ENCODE data around the gene TPST1. TPM values are rescaled to one million over a fixed set of nuclear protein-coding genes. Genes with fewer than 3 reads are reported as not detected.

The TPST1 gene
- total RNA-seq, 4 donors from 2014 or later, result 5.2 to 20.0 (median 8.2) TPM

- peaks cover 10% of the 10 kb centered on the region for H3K4me1 ChIP-seq
- no peaks in the 10 kb centered on the region for H3K36me3 ChIP-seq
- H3K9me3 ChIP-seq, result no peaks in the 10 kb centered on the region
- no peak overlapping the region for H3K27ac ChIP-seq
- no peaks in the 10 kb centered on the region for H3K27me3 ChIP-seq
- peak in 2 of 3 donors; percentile 82 to 83 for TF ChIP-seq POLR2AphosphoS5 (IDR thresholded peaks at IDR 0.05)
- no peak for TF ChIP-seq EP300 (IDR thresholded peaks at IDR 0.05)
- no peak overlapping the region for H3K4me3 ChIP-seq
- WGBS, result 6% methylated on average over 1 of the region's 1 CpG
- peak; percentile 83 to 87 for DNase-seq (ENCODE audit: low spot score in 2 of 2)
Observed at GRCh38 chr7:66187905-66188304, 17.2 kb upstream of the TPST1 start.

GRCh38 chr7:66188645-66189044, 16.5 kb upstream of the TPST1 start:
- Histone ChIP-seq H3K36me3 (no peaks in the 10 kb centered on the region), H3K27ac (no peak overlapping the region), H3K4me3 (no peak overlapping the region), H3K27me3 (no peaks in the 10 kb centered on the region), H3K4me1 (peaks cover 10% of the 10 kb centered on the region), H3K9me3 (no peaks in the 10 kb centered on the region)
- TF ChIP-seq POLR2A (IDR thresholded peaks at IDR 0.05) (no peak), POLR2AphosphoS5 (IDR thresholded peaks at IDR 0.05) (no peak), EP300 (IDR thresholded peaks at IDR 0.05) (no peak)
- TF ChIP-seq, protein P1, sequence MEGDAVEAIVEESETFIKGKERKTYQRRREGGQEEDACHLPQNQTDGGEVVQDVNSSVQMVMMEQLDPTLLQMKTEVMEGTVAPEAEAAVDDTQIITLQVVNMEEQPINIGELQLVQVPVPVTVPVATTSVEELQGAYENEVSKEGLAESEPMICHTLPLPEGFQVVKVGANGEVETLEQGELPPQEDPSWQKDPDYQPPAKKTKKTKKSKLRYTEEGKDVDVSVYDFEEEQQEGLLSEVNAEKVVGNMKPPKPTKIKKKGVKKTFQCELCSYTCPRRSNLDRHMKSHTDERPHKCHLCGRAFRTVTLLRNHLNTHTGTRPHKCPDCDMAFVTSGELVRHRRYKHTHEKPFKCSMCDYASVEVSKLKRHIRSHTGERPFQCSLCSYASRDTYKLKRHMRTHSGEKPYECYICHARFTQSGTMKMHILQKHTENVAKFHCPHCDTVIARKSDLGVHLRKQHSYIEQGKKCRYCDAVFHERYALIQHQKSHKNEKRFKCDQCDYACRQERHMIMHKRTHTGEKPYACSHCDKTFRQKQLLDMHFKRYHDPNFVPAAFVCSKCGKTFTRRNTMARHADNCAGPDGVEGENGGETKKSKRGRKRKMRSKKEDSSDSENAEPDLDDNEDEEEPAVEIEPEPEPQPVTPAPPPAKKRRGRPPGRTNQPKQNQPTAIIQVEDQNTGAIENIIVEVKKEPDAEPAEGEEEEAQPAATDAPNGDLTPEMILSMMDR (IDR thresholded peaks at IDR 0.05), result no peak
- WGBS, result 90% methylated on average over 2 of the region's 2 CpGs
- no peak for DNase-seq (ENCODE audit: low spot score in 2 of 2)

- WGBS, result 61% methylated on average over 7 of the region's 7 CpGs
- H3K4me1 ChIP-seq, result peaks cover 10% of the 10 kb centered on the region
- no peaks in the 10 kb centered on the region for H3K36me3 ChIP-seq
- no peak for DNase-seq (ENCODE audit: low spot score in 2 of 2)
- H3K9me3 ChIP-seq, result no peaks in the 10 kb centered on the region
- TF ChIP-seq, protein P1 (IDR thresholded peaks at IDR 0.05), result no peak
- no peak for TF ChIP-seq POLR2AphosphoS5 (IDR thresholded peaks at IDR 0.05)
- no peak for TF ChIP-seq EP300 (IDR thresholded peaks at IDR 0.05)
- no peak for TF ChIP-seq POLR2A (IDR thresholded peaks at IDR 0.05)
- no peaks in the 10 kb centered on the region for H3K27me3 ChIP-seq
- H3K4me3 ChIP-seq, result no peak overlapping the region
- H3K27ac ChIP-seq, result no peak overlapping the region
Observed at GRCh38 chr7:66189695-66190503, 15.2 kb upstream of the TPST1 start.

DNA sequence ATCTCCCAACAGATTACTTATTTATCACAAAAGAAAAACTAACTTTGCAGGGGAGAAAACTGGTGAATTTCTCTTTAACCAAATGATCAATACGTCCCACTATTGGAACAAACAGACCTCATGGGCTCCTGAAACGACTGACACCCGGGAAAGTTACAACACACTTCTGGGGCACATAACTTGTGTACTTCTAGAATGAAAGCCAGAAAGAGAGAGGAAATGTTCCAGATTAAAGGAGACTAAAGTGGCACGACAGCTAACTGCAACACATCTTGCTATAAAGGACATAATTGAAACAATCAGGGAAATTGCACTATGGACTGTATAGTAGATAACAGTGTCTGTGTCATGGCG, 14.7 kb upstream of the TPST1 start:
- Histone ChIP-seq H3K9me3 (no peaks in the 10 kb centered on the region), H3K27ac (no peak overlapping the region), H3K36me3 (no peaks in the 10 kb centered on the region), H3K4me3 (no peak overlapping the region), H3K4me1 (peaks cover 10% of the 10 kb centered on the region), H3K27me3 (no peaks in the 10 kb centered on the region)
- no peak for DNase-seq (ENCODE audit: low spot score in 2 of 2)
- no peak for TF ChIP-seq POLR2AphosphoS5 (IDR thresholded peaks at IDR 0.05)
- no peak for TF ChIP-seq POLR2A (IDR thresholded peaks at IDR 0.05)
- TF ChIP-seq EP300 (IDR thresholded peaks at IDR 0.05), result no peak
- TF ChIP-seq, protein P1 (IDR thresholded peaks at IDR 0.05), result no peak
- WGBS, result 56% methylated on average over 5 of the region's 5 CpGs

- Histone ChIP-seq H3K27me3 (no peaks in the 10 kb centered on the region), H3K36me3 (no peaks in the 10 kb centered on the region), H3K4me1 (peaks cover 8% of the 10 kb centered on the region), H3K27ac (no peak overlapping the region), H3K4me3 (no peak overlapping the region), H3K9me3 (no peaks in the 10 kb centered on the region)
- 79% methylated on average over 6 of the region's 6 CpGs for WGBS
- TF ChIP-seq POLR2A (IDR thresholded peaks at IDR 0.05), result no peak
- no peak for TF ChIP-seq EP300 (IDR thresholded peaks at IDR 0.05)
- TF ChIP-seq POLR2AphosphoS5 (IDR thresholded peaks at IDR 0.05), result no peak
- TF ChIP-seq, protein P1 (IDR thresholded peaks at IDR 0.05), result no peak
- no peak for DNase-seq (ENCODE audit: low spot score in 2 of 2)
Observed at GRCh38 chr7:66193146-66193725, 11.9 kb upstream of the TPST1 start.
